Inferior parietal cortex (tissue), 1 donor: ENCODE measurements around the gene DHRS2.
"Not testable (repeated sequence)": the region's sequence is repeated elsewhere in the genome, so short reads cannot be mapped to it uniquely, and the experiment has no call there.

Source experiments
- DNase-seq: peaks from one replicate; pipeline ENCODE4 v3.0.0-alpha.2; 2016; ENCODE audit errors: extremely low spot score

The DHRS2 gene

GRCh38 chr14:23648764-23649460, 12.7 kb downstream of the DHRS2 start:
- no peak for DNase-seq

DNA sequence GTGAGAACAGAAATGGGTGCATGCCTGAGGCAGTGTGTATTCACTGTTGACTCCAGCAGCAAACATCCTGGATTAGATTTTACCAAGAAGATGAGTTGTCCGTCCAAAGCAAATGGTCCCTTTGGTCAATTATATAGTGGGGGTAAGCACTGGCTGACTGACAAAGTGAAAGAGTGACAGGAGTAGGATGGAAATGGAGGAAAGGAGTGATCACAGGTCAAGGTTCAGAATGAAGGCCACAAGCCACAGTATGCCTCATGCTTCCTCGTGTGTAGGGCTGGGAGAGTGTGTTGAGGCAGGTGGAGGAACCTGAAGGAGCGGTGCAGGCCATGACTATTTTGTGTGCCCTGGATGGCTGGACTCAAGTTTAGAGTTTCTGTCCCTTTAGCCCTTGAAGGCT, 14.3 kb downstream of the DHRS2 start:
- DNase-seq, result no peak

DNA sequence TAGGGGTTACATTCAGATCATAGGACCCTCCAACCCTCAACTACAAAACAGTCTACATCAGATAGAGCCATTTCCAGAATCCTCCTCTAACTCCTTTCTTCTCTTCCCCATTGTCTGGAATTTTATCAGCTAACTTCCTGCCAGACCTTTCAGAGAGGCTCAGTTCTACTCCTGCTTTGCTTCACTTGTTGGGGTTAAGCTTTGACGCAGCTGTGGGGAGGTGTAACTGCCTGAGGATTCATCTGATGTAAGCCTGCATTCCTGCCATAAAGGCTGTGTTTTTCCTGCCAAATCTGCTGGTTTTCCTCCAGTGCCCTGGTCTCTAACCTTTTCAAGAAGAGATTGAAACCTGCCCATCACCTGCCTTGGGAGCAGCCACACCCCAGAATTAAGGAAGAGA, 16.9 kb downstream of the DHRS2 start:
- no peak for DNase-seq

- DNase-seq, result no peak
Measured at GRCh38 chr14:23654231-23654630, 18.1 kb downstream of the DHRS2 start.

GRCh38 chr14:23657959-23658470, 21.9 kb downstream of the DHRS2 start:
- no peak for DNase-seq

DNA sequence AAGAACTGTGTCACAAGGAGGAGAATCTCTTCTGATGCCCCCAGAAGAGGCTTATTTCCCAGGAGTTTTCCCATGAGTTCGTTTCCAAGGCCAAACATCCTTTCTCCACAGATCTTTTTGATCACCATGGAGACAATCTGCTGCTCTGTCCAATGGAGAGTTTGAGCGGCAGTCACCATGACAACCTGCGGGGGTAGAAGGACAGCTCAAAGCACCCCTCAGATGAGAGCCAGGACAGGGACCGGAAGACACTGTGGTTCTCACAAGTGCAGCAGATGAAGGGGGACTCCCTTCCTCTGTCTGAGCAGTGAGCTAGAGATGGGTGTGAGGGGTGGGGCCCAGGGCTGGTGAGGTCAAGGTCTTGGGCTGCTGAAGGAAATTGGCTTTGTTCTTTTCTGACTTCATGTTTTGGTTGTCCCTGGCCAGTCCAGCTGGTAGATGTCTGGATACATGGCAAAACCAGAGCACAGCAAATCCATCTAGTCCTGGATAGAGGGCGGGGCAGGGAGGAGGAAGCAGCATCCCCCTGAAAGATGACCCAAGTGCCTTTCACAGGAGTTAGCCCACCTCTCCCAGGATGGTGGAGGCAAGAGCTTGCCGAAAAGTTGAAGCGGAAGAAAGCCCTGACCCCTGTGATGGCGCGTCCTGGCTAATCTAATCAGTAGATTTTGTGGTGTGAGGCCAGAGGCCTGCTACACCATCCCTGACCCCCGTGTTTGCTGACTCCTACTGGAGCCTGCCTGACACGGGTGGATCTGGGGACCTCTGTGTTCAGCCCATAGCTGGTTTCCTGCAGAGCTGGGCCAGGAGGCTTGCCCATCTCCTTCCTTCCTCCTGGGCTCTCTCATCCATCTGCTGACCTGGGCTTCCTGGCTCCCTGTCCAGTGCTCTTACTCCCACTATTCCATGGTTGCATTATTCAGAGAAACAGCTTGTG, 24.4 kb downstream of the DHRS2 start:
- DNase-seq, result peak; percentile 59

DNA sequence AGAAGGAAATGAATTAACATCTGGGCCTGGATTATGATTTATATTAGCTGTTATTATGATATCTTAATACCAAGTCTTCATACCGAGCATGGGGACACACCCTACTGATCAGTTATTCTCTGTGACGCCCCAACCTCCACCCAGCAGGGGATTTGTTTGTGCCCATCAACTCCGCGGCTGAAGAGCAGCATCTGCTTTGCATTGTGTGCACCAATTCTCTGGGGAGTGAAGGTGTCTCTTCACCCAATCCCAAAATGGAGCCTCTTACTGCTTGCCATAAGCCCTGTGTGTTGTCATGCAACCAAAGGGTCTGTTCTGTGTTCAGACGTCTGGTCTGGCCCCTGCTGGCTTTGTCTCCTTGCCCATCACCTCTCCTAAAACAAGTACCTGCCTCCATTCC, 25.4 kb downstream of the DHRS2 start:
- no peak for DNase-seq

DNA sequence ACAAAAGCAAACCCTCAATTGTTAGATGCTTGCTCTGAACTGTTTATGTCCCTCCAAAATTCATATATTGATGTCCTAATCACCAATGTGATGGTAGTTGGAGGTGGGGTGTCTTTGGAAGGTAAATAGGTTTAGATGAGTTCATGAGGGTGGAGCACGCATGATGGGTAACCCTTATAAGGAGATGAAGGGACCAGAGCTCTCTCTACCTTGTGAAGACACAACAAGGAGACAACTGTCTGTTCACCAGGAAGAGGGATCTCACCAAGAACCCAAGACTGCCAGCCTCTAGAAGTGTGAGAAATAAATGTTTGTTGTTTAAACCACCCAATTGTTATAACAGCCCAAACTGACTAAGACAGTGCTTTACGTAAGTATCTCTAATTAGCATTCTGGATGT, 27.0 kb downstream of the DHRS2 start:
- DNase-seq, result no peak

- DNase-seq, result no peak
Measured at GRCh38 chr14:23663711-23664110, 27.5 kb downstream of the DHRS2 start.

DNA sequence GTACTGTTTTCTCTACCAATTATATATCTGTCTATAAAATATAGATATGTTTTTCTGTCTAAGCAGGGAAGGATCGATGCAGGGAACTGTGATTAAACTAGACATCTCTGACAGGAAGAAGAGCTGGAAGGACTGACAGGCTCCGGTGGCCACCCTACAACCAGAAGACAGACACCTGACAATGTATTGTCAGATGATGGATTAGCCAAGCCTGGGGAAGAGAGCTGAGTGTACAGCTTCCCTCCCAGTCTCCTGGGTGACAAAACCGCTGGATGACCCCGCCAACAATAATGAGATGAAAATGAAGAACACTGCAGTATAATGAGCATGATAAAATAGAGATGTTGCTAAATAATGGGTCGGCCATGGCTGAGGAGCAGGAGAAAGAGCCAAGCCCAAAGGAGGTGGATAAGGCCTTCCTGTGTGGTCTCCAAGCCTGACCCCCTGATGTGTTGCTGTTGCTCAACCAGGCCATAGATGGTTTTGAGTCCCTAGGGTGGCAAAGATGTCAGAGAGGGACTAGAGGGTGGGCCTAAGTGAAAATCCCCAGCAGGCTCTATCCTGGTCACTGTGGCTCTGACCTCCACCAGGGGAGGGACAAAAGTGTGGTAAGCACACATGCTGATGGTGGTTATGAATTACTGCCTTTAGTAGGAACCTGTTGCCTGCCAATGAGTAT, 28.2 kb downstream of the DHRS2 start:
- DNase-seq, result no peak

GRCh38 chr14:23665302-23666016, 29.3 kb downstream of the DHRS2 start:
- DNase-seq, result no peak

DNA sequence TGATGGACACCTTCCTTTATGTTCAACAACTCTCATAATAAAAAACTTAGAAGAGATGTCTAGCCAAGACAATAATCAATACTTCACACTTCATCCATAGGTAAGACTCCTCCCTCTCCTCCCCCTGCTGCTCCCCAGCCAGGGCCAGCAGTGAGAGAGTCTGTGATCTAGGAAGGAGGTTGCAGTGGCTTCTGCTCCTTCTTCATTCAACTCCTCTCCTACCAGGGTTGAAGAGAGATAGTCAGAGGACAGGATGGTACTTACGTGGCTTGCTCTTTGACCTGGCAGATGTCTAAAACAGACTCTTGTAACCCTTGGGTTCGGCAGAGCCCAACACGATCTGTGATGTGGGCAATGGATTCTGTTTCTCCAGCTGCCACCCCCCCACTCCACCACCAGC, 31.0 kb downstream of the DHRS2 start:
- no peak for DNase-seq

DNA sequence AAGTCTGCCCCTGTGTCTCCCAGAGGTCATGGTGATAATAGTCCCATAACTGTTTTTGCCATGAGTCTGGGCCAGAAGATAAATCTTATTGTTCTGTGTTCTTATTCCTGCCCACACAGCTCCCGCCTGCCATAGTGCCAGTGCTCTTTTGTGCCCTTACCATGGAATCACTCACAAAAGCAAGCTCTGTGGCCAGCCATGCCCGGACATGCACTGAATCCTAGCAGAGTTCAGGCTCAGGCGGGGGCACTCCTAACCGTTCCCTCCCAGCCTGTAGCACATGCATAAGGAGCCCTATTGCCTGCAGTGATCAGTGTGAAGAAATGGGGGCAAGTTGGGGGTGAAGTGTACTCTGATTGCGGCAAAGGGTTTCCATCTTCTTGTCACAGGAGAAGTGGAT, 33.3 kb downstream of the DHRS2 start:
- DNase-seq, result no peak

DNA sequence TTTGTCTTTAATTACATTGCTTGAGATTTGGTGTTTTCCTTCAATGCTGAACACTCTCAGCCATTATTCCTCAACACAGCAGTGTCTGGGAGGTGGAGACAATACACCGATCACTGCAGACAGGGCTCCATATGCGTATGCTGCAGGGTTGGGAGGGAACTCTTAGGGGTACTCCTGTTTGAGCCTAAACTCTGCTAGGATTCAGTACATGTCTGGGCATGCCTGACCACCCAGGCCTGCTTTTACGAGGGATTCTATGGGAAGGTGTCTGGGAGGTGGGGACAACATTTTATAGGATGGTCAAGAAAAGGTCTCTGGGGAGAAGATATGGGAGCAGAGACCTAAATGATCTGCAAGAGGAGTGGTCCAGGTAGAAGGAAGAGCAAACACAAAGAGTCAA, 34.3 kb downstream of the DHRS2 start:
- no peak for DNase-seq

DNA sequence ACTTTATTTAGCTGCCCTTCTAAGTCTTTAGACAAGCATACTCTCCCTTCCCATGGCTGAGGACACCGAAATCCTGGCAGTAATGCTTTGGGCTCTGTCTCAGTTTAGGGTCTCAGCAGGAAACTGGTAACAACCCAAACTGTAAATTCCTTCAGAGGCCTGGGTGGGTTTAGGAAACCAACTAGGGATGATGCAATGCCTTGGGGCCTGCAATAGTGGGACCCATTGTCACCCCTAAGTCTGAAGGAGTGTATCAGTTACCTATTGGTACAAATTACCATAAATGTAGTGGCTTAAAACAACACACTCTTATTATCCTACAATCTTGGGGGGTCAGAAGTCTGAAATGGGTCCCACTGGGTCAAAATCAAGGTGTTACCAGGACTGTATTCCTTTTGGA, 36.0 kb downstream of the DHRS2 start:
- DNase-seq, result no peak

DNA sequence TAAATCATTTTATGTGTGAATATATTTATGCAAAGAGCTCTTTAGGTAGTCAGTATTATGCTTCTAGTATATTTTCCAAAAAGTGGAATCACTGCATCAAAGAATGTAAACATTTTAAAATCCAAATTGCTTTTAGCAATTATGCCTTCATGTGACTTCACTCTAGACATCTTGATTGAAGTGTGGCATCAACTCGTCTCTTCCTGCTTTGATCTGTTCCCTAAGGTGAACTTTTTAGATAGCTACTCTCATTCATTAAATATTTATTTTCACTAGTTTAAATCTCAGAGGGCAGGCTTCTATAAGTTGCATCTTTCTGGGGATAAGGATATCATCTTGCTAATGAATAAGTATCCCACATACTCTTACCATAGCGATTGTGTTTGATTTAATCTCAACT, 39.2 kb downstream of the DHRS2 start:
- DNase-seq, result no peak

GRCh38 chr14:23675906-23676305, 39.7 kb downstream of the DHRS2 start:
- DNase-seq, result no peak

GRCh38 chr14:23681337-23681736, 45.2 kb downstream of the DHRS2 start:
- DNase-seq, result no peak

DNA sequence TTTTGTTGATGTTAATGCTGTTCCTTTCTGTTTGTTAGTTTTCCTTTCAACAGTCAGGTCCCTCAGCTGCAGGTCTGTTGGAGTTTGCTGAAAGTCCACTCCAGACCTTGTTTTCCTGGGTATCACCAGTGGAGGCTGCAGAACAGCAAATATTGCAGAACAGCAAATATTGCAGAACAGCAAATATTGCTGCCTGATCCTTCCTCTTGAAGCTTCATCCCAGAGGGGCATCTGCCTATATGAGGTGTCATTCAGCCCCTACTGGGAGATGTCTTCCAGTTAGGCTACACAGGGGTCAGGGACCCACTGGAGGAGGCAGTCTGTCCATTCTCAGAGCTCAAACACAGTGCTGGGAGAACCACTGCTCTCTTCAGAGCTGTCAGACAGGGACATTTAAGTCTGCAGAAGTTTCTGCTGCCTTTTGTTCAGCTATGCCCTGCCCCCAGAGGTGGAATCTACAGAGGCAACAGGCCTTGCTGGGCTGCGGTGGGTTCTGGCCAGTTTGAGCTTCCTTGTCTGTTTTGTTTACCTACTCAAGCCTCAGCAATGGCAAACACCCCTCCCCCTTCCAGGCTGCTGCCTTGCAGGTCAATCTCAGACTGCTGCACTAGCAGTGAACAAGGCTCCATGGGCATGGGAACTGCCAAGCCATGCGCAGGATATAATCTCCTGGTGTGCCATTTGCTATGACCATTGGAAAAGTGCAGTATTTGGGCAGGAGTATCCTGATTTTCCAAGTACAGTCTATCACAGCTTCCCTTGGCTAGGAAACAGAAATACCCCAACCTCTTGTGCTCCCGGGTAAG, 53.7 kb downstream of the DHRS2 start:
- not testable (repeated sequence) for DNase-seq

DNA sequence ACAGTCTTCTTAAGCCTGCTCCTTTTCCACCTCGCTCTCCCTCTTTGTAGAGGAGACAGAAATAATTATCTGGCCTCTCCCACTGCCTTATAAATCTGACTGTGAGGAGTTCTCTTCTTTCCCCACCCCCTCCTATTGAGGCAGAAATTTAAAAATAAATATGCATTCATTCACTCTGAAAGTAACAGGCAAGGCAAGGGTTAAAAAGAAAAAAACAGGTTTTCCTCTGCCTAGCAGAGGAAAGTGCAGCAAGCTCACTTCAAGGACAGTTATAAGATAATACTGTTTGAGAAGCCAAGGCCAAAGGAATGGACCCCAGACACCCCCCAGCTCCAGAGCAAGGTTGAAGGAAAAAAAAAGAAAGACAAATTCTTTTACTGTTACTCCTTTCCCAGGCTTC, 56.3 kb downstream of the DHRS2 start:
- no peak for DNase-seq

DNA sequence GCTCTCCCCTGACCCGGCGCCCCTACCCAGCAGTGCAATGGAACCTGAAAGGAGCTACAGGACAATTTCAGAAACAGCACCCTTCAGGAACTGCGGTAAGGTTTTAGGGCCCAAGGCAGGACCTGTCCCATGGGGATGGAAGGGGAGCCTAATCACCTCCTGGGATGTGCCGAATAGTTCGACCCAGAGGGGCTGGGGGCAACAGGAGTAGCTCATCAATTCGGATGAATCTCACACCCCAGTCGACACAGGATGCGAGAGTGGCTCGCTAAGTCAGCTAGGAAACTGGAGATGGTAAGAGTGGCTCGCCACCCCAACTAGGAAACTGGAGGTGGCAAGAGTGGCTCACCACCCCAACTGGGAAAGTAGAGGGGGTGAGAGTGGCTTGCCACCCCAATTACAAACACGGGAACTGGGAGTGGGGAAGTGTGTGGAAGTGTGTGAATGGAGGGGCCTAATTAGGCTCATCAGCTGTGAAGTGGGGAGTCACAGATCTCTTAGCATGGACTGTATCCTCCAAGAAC, 57.1 kb downstream of the DHRS2 start:
- no peak for DNase-seq
